Fibroblast of skin of right quadriceps (primary cell): ENCODE results near the gene VPS8.
A peak's percentile ranks its signal among the peaks of the same experiment; 100 is the strongest.

ENCODE experiments used
- DNase-seq: peaks from one replicate; pipeline ENCODE4 v3.0.0-alpha.2; 2013

Gene VPS8

DNA sequence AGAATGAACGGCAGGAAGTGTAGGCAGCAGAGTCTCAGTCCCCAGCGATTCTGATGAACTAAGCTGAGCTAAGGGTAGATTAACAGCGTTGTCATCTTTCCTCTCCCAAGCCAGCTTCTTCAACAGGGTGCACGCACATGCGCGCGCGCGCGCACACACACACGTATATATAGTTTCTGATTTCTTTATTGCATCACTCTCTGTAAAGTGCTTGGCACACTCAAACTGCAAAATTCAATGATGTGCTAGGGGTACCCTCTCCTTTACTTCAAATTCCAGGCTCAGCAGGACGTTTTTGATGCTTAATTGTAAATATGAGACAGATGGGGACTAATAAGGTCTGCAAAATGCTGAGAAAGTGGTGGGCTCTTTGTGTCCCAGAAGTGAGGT is 26.1 kb upstream of the VPS8 start:
- DNase-seq = peak; percentile 68

DNA sequence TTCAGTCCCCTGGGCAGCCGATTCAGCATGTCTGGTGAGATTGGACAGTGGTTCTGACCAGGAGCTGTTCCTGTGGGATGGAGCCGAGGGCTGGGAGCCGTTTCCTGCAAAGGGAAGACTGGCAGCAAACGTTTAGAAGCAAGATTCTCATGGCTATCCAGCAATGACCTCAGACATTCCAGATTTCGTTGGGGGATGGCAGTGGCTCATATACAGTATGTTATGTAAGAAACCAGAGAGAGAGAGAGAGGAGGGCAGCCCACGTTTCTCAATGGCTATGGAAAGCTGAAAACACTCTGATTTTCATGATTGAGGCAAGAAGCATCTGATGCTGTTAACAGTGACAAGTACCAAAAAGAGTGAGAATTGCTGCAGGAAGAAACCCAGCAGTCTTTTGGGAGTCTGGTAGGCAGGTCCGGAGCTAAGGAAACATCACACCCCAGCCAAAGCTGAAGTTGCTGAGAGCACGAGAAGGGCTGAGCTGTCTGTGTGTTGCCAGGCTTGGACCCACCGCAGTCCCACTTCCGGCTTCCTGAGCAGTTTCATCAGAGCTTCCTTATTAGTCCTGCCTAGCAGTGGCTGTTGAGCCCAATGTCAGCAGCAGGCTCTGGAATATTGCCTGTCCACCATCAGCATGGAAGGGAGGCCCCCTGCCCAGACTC is 25.6 kb upstream of the VPS8 start:
- peak; percentile 96 for DNase-seq

- no peak for DNase-seq
Observed at GRCh38 chr3:184788751-184789150, 23.2 kb upstream of the VPS8 start.

GRCh38 chr3:184789314-184789998 is 22.5 kb upstream of the VPS8 start:
- DNase-seq = no peak

DNA sequence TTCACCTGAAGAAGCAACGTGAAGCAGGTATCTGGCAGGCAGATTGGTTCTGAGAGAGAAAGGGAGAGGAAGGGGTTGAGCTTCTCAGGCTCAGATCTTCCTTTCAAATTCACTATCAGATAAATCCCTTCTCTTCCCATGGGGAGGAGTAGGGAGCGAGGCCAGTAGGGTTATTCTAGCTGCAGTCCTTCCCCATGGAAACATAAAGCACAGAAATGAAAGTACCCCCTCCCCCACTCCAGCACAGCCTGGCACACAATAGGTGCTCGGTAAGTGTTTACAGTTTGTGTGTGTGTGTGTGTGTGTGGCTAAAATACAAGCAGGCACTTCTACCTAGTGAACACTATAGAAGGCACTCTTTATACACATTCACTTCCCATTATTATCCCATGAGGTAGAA is 20.8 kb upstream of the VPS8 start:
- no peak for DNase-seq

GRCh38 chr3:184795522-184796190 is 16.3 kb upstream of the VPS8 start:
- no peak for DNase-seq

GRCh38 chr3:184796551-184796950 is 15.4 kb upstream of the VPS8 start:
- DNase-seq = no peak

DNA sequence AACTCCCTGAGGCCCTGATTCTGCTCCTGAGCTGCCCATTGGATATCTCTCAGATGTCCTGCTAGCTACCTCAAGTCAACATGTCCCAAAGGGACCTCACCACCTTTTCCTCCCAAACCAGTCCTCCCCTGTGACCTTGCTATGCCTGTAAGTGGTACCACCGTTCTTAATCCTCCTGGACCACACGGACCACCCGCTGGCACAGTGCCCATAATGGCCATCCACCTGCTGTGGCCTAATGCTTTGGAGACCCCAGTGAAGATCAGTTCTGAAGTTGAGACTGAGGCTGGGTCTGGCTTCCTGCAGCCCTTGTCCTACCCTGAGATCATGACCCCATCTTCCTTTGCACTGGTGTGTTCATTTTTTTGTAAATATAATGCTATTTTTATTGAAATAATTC is 15.0 kb upstream of the VPS8 start:
- no peak for DNase-seq

DNA sequence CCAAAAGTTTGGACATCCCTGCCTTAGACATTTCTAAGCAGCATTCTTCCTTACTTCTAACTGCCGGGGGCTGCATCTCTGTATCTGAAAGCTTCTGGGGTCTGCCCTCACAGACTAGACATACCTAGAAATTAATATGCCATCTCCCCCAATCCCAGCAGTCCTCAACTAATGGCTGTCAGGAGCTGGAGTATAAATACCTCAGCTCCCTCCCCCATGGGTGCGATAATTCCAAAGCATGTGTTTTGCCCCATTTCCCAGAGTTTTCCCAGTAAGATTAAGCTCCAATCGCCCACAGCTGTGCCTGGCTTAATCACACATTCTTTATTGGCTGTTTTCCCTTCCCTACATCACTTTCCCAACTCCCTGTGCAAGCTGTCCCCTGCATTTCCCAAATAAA is 13.8 kb upstream of the VPS8 start:
- DNase-seq = no peak

- no peak for DNase-seq
Observed at GRCh38 chr3:184800349-184800930, 11.5 kb upstream of the VPS8 start.

DNA sequence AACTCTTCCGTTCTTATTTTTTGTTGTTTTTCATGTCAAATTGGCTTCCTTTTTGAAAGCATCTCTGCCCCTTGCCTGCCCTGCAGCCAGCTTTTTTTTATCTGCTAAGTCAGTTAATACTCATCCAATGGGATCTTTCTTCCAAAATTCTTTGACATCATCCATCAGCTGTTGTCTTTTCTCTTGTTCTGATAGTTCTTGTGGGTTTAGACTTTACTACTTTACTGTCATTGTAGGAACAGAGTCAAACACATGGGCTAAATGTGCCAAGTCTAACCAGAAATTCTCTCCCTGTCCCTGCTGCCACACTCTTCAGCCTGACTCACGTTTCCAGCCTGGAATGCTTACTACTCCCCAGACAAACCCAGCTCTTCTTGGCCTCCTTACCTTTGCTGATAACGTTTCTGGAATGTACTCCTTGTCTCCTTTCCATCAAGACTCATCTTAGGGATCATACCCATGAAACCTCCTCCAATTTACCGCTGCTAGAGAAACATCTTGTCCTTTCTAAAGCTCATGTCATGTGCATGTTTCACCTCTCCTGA is 10.7 kb upstream of the VPS8 start:
- no peak for DNase-seq

DNA sequence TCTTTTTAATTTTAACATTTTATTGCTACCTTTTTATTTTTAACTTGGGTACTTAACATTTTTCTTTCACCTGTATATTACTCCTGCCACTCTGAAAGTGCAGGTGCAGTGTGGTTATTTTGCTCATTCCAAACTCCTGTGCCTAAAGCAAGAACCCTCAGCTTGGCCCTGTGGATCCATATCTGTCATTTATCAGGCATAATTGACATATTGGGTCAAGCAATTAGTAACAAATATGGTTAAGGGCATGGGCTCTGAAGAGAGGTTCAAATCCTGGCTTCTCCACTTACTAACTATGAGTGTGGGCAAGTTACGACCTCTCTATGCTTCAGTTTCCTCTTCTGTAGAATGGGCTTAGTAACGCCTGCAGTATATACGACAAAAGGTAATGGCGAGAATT is 9.8 kb upstream of the VPS8 start:
- DNase-seq = no peak

GRCh38 chr3:184804801-184805200 is 7.2 kb upstream of the VPS8 start:
- no peak for DNase-seq

DNA sequence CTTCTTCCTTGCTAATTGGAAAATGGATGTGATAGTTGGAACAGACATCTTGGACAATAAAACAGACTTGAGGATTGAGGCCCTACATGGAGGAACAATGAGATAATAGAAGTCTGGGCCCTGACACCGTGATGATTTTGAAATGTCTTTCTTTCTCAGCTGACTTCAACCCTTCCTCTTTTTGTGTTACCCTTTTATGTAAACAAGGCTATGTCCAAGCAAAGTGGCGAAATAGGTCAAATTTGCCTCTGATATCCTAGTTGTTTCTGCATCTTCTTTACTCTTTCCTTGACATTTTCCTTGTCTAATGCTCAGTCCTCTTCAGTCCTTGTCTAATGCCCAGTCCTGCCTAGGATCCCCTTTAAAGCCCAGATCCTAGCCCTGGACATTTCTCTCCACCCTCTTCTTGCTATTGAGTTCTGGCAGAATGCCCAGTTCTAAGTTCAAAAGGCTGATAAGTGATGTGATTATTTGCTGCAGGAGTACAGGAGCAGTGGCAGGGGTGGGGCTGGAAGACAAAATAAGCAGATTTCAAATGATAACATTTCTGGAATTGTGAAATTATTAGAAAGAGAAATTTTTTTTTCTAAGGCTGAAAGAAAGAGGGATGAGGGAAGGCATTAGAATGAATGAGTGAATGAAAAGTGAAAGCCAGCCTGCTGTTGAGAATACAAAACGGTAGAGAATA is 6.5 kb upstream of the VPS8 start:
- no peak for DNase-seq

GRCh38 chr3:184806567-184807271 is 5.2 kb upstream of the VPS8 start:
- DNase-seq = no peak

- no peak for DNase-seq
Observed at GRCh38 chr3:184807549-184807948, 4.4 kb upstream of the VPS8 start.

DNA sequence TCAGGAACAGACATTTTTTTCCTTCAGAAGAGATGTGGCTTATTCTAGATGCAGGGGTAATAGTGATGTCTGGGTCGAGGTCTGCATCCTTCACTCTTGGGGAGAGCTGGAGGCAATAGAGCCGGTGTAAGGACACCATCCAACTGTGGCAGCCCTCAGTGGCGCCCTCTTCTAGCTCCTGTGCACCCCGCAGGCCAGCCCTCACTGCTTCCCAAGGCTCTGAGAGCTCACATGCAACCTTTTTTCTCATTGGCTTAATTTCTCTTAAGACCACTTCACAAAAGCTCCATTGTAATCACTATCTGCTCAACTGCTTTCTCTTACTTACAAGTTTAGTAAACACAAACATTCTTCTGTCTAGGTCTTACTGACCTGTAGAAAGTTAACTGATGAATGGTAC is 3.9 kb upstream of the VPS8 start:
- DNase-seq = no peak

DNA sequence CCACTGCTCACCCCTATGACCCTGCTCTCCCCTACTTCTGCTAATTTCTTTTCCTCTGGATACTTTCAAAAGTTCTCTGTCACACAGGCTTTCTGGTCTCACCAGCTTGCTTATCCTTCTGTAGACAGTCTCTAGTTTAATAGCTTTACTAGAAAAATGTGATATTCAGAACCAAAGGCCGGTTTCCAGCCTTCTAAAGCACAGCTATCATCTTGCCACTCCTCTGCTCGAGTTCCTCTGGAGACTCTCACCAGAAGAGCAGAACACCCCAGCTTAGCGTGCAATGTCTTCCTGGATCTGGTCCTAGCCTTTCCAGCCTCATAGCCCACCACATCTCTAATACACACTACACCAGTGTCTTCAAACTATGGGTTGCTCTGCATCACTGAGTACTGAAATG is 1.8 kb upstream of the VPS8 start:
- no peak for DNase-seq

DNA sequence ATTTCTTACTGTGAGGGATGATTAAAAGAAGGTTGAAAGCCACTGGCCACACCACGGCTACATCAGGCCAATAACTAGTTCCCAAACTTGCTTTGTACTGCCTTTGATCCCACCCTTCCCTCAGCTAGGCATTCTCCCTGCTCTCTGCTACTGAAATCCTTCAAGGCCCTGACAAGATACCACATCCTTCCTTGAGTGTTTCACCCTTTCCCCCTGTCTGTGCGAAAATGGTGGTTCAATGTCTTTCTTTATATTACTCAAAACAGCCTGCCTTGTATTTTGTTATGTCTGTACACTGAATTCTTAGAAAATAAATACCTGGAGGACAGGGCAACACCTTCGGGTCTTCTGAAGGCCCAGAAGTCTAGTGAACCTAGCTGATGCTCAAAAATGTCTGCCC is 932 bp upstream of the VPS8 start:
- DNase-seq = no peak

GRCh38 chr3:184811663-184811998 is 335 bp upstream of the VPS8 start:
- DNase-seq = no peak

DNA sequence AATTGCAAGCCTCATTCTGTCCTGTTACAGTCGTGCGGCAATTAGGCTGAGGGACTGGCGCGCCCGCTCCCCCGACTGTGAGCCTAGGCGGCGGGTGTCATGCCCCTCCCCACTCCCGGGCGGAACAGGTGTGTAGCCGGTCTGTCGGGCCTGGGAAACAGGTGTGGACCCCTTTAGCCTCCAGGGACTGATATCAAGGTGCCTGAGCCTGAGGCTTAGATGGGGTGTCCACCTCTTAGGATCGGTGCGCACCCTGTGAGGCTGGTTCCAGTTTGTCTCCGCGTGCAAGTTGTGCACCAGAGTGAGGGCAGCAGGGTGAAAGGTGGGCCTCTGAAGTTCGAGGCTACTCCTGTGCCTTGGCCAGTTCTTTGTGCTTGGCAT is 686 bp downstream of the VPS8 start:
- DNase-seq = no peak

- no peak for DNase-seq
Observed at GRCh38 chr3:184813357-184813756, 1.4 kb downstream of the VPS8 start.

DNA sequence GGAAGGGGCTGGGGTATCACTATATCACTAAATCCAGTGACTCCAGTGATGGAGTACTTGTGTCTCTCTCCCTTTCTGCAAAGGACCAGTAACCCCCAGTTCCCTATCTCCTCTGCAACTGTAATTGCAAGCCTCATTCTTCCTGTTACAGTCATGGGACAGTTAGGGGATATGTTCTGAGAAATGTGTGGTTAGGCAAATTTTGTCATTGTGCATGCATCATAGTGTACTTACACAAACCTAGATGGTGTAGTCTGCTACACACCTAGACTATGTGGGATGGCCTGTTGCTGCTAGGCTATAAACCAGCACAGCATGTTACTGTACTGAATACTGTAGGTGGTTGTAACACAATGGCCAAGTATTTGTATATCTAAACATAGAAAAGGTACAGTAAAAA is 2.2 kb downstream of the VPS8 start:
- DNase-seq = no peak
